Cardiac muscle cell (in vitro differentiated cells and primary cell): ENCODE data around the gene ARL14EP. TPM values are rescaled to one million over a fixed set of nuclear protein-coding genes. Genes with fewer than 3 reads are reported as not detected.

ENCODE experiments used
- DNase-seq, 2 donors: peaks; one replicate each; pipeline versions ENCODE4 v3.0.0 to v3.0.0-alpha.2; 2010 to 2017; ENCODE audit warnings: low read depth in 1 of 2, low spot score in 1 of 2
- H3K27ac ChIP-seq: fragments of 200-600 bp; sonication (generic); 2 replicates; pipeline ENCODE4 v1.5.1; 2016
- H3K27me3 ChIP-seq: fragments of 200-600 bp; sonication (generic); 2 replicates; pipeline ENCODE4 v1.6.0; 2016; ENCODE audit warnings: control low read depth
- H3K36me3 ChIP-seq: fragments of 200-600 bp; sonication (generic); 2 replicates; pipeline ENCODE4 v1.5.1; 2016; ENCODE audit warnings: control low read depth
- H3K4me1 ChIP-seq: fragments of 200-600 bp; sonication (generic); 2 replicates; pipeline ENCODE4 v1.8.1; 2017; ENCODE audit warnings: low read depth, mild to moderate bottlenecking, mixed run types
- H3K4me3 ChIP-seq: fragments of 200-600 bp; sonication (generic); 2 replicates; pipeline ENCODE4 v1.5.1; 2016; ENCODE audit warnings: mild to moderate bottlenecking
- H3K9me3 ChIP-seq: fragments of 200-600 bp; sonication (generic); 2 replicates; pipeline ENCODE4 v1.5.1; 2017; ENCODE audit warnings: low read depth, mild to moderate bottlenecking, control low read depth
- CTCF ChIP-seq: IDR thresholded peaks from 2 replicates; pipeline ENCODE4 v1.5.1; 2012; ENCODE audit warnings: low read depth, mild to moderate bottlenecking, low read length
- polyA plus RNA-seq: library from polyadenylated mRNA; unstranded; fragments of >200 nt; fragmentation: Nextera tagmentation; extraction: Ambion mirVana; gene quantifications from 2 replicates; pipeline ENCODE4 v1.2.1, GENCODE V29; 2016
- total RNA-seq: library from RNA; depleted of rRNA; stranded (reverse); fragments of >200 nt; gene quantifications from 2 replicates; pipeline ENCODE4 v1.2.3, GENCODE V29; 2016

The ARL14EP gene
- total and polyA plus RNA-seq, 2 experiments from 2014 or later: 25.6 to 34.0 TPM

- Histone ChIP-seq H3K36me3 (no peaks in the 10 kb centered on the region), H3K27ac (no peak overlapping the region), H3K27me3 (no peaks in the 10 kb centered on the region), H3K9me3 (no peaks in the 10 kb centered on the region), H3K4me1 (peaks cover 21% of the 10 kb centered on the region), H3K4me3 (no peak overlapping the region)
- DNase-seq: no peak
- TF ChIP-seq CTCF: no peak
Measured at GRCh38 chr11:30377347-30377746, 54.4 kb downstream of the ARL14EP start.

DNA sequence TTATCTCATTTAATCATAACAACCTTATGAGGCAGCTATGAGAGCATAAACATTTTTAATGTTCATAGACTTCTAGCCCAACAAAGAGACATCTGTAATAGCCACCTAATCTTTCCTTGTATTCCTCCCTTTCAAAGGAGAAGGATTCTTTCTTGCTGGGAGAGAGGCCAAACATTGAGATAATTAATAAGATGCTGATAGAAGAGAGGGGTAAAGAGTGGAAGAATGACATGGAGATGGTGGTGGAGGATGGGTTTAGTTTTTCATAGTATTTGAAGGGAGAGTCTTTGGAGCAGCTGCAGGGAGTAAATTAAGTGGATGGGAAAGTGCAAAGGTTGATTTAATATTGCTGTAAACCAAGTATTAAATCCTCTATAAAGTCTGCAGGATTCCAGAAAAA lies 57.9 kb downstream of the ARL14EP start:
- Histone ChIP-seq H3K27me3 (no peaks in the 10 kb centered on the region), H3K4me1 (peaks cover 21% of the 10 kb centered on the region), H3K27ac (no peak overlapping the region), H3K9me3 (no peaks in the 10 kb centered on the region), H3K4me3 (no peak overlapping the region), H3K36me3 (no peaks in the 10 kb centered on the region)
- no peak for TF ChIP-seq CTCF
- DNase-seq: no peak

DNA sequence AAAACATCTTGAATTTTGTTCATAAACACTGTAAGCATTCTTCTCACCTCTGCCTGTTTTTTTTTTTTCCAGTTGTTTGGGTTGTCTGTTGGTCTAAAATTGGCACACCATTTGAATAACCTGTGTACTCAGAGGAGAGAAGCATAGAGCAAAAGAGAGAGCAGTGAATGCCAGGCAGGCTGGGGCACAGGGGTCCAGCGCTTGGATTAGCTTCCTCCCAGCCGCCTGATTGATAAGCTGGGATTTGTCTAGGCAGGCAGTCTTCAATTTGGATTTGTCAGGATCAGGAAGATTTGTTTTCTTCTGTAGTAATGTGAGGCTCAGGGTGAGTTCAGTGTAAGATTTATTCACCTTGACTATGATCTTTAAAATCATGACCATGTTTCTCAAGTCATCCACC lies 59.0 kb downstream of the ARL14EP start:
- H3K9me3 ChIP-seq: no peaks in the 10 kb centered on the region
- no peak for TF ChIP-seq CTCF
- no peak overlapping the region for H3K4me3 ChIP-seq
- no peaks in the 10 kb centered on the region for H3K27me3 ChIP-seq
- H3K36me3 ChIP-seq: no peaks in the 10 kb centered on the region
- no peak for DNase-seq
- H3K4me1 ChIP-seq: peaks cover 21% of the 10 kb centered on the region
- peak overlapping the region; percentile 11 for H3K27ac ChIP-seq

Other genes with a start within 250 kb of the ARL14EP start
- not detected in 2 replicates for gene FSHB, start 92.1 kb upstream of the ARL14EP start, total RNA-seq
- gene FSHB, start 92.1 kb upstream of the ARL14EP start, polyA plus RNA-seq: not detected in 2 replicates